WTC11 (cell line): ENCODE data around the gene SHANK1. TPM values are rescaled to one million over a fixed set of nuclear protein-coding genes. Genes with fewer than 3 reads are reported as not detected.

ENCODE experiments used
- ATAC-seq: fragments of 200-7000 bp; cut with Tn5 transposase; 2 replicates; pipeline ENCODE4 v1.10.0; 2021; ENCODE audit warnings: mild to moderate bottlenecking, moderate library complexity
- CTCF ChIA-PET: fragments of 300-600 bp; sonication (Branson Sonifier 250); formaldehyde crosslinking; loops from one replicate; lab custom pipeline; 2021; ENCODE audit warnings: antibody characterized with exemption; lab: Charles Lee
- POLR2A ChIA-PET: fragments of 350-600 bp; sonication (Branson Sonifier 250); formaldehyde crosslinking; loops from one replicate; lab custom pipeline; 2021; ENCODE audit warnings: antibody characterized with exemption; lab: Charles Lee
- DNase-seq: peaks from one replicate; pipeline ENCODE4 v3.0.0; 2021; ENCODE audit warnings: low spot score
- H3K27ac Mint-ChIP-seq: 2 replicates; pipeline ENCODE4 v1.8.0; 2021; ENCODE audit warnings: mixed read lengths
- H3K27me3 Mint-ChIP-seq: 2 replicates; pipeline ENCODE4 v1.8.0; 2021; ENCODE audit warnings: low read depth, mild to moderate bottlenecking, moderate library complexity, mixed read lengths
- H3K36me3 Mint-ChIP-seq: 2 replicates; pipeline ENCODE4 v1.8.0; 2021; ENCODE audit warnings: mixed read lengths
- H3K4me1 Mint-ChIP-seq: 2 replicates; pipeline ENCODE4 v1.8.0; 2022; ENCODE audit warnings: mixed read lengths
- H3K4me3 Mint-ChIP-seq: 2 replicates; pipeline ENCODE4 v1.8.0; 2021; ENCODE audit warnings: mild to moderate bottlenecking, moderate library complexity, mixed read lengths
- H3K9me3 Mint-ChIP-seq: 2 replicates; pipeline ENCODE4 v1.8.0; 2021; ENCODE audit warnings: mixed read lengths
- ARID4B ChIP-seq: sonication (generic); formaldehyde crosslinking; IDR thresholded peaks from 2 replicates; pipeline ENCODE4 v1.8.0; 2023; ENCODE audit warnings: missing genetic modification reagents, mild to moderate bottlenecking, borderline replicate concordance
- HMGXB4 ChIP-seq: sonication (generic); formaldehyde crosslinking; IDR thresholded peaks from 2 replicates; pipeline ENCODE4 v1.8.1; 2023; ENCODE audit warnings: mild to moderate bottlenecking, moderate library complexity, missing genetic modification reagents
- JAZF1 ChIP-seq: fragments of 250-450 bp; sonication (Bioruptor Pico); IDR thresholded peaks from 2 replicates; pipeline ENCODE4 v1.9.0; 2021; ENCODE audit warnings: moderate library complexity, mild to moderate bottlenecking, inconsistent platforms
- KAT7 ChIP-seq: sonication (generic); formaldehyde crosslinking; IDR thresholded peaks from 2 replicates; pipeline ENCODE4 v1.8.1; 2023; ENCODE audit warnings: missing genetic modification reagents, mild to moderate bottlenecking, borderline replicate concordance
- MAX ChIP-seq: sonication (generic); formaldehyde crosslinking; IDR thresholded peaks from 2 replicates; pipeline ENCODE4 v1.8.0; 2022; ENCODE audit warnings: mild to moderate bottlenecking, missing genetic modification reagents
- MLX ChIP-seq: sonication (generic); formaldehyde crosslinking; IDR thresholded peaks from 2 replicates; pipeline ENCODE4 v1.8.1; 2023; ENCODE audit warnings: mild to moderate bottlenecking, missing genetic modification reagents, moderate library complexity
- NR1H2 ChIP-seq: sonication (generic); formaldehyde crosslinking; IDR thresholded peaks from 2 replicates; pipeline ENCODE4 v1.9.0; 2021; ENCODE audit warnings: mild to moderate bottlenecking, moderate library complexity, missing genetic modification reagents
- RORB ChIP-seq: fragments of 250-450 bp; sonication (Bioruptor Pico); IDR thresholded peaks from 2 replicates; pipeline ENCODE4 v1.9.0; 2021; ENCODE audit warnings: mild to moderate bottlenecking
- STAT6 ChIP-seq: sonication (generic); formaldehyde crosslinking; conservative IDR thresholded peaks from 2 replicates; pipeline ENCODE4 v1.8.1; 2023; ENCODE audit warnings: mild to moderate bottlenecking, low read depth, missing genetic modification reagents, moderate library complexity
- TCF7 ChIP-seq: sonication (generic); formaldehyde crosslinking; IDR thresholded peaks from 2 replicates; pipeline ENCODE4 v1.8.0; 2022; ENCODE audit warnings: mild to moderate bottlenecking, low read depth, missing genetic modification reagents, moderate library complexity
- ZNF263 ChIP-seq: sonication (generic); formaldehyde crosslinking; IDR thresholded peaks from 2 replicates; pipeline ENCODE4 v1.8.1; 2022; ENCODE audit warnings: low read depth, mild to moderate bottlenecking, moderate library complexity, missing genetic modification reagents
- ZNF416 ChIP-seq: fragments of 250-450 bp; sonication (Bioruptor Pico); IDR thresholded peaks from 2 replicates; pipeline ENCODE4 v1.9.0; 2021; ENCODE audit warnings: mild to moderate bottlenecking, inconsistent platforms
- ZNF512 ChIP-seq: sonication (generic); formaldehyde crosslinking; IDR thresholded peaks from 2 replicates; pipeline ENCODE4 v1.8.1; 2022; ENCODE audit warnings: missing genetic modification reagents, borderline replicate concordance
- ZSCAN18 ChIP-seq: fragments of 250-450 bp; sonication (Bioruptor Pico); IDR thresholded peaks from 2 replicates; pipeline ENCODE4 v2.1.2; 2022; ENCODE audit warnings: mild to moderate bottlenecking, moderate library complexity
- total RNA-seq: library from RNA; stranded (reverse); gene quantifications from 3 replicates; pipeline ENCODE4 v1.2.3, GENCODE V29; 2021

SHANK1 gene
- total RNA-seq, 1 experiment from 2014 or later, result 8.7 TPM

GRCh38 chr19:50652722-50653121 lies 66.9 kb downstream of the SHANK1 start:
- DNase-seq (no peak), ATAC-seq (no peak)
- H3K9me3 Mint-ChIP-seq, result peaks cover 9% of the 10 kb centered on the region
- H3K4me3 Mint-ChIP-seq, result no peak overlapping the region
- CTCF ChIA-PET, result interaction anchor here (1.1 kb wide), 1 partner anchor 45 kb away, joined by 5 read pairs; no protein-coding TSS in a partner anchor
- TF ChIP-seq ZNF416, result no peak
- no peak for TF ChIP-seq TCF7 (CRISPR knock-in tag)
- TF ChIP-seq MAX (CRISPR knock-in tag), result no peak
- TF ChIP-seq ZSCAN18 (CRISPR knock-in tag), result no peak
- TF ChIP-seq ZNF263, result no peak
- TF ChIP-seq RORB (CRISPR knock-in tag), result no peak
- no peak for TF ChIP-seq STAT6 (CRISPR knock-in tag)
- no peak for TF ChIP-seq NR1H2 (CRISPR knock-in tag)
- TF ChIP-seq MLX (CRISPR knock-in tag), result no peak
- TF ChIP-seq ARID4B, result no peak
- TF ChIP-seq ZNF512 (CRISPR knock-in tag), result no peak
- TF ChIP-seq JAZF1 (CRISPR knock-in tag), result no peak
- no peak for TF ChIP-seq KAT7 (CRISPR knock-in tag)
- TF ChIP-seq HMGXB4 (CRISPR knock-in tag), result no peak
- H3K27me3 Mint-ChIP-seq, result peaks cover 54% of the 10 kb centered on the region
- H3K4me1 Mint-ChIP-seq, result peaks cover 28% of the 10 kb centered on the region
- H3K36me3 Mint-ChIP-seq, result no peaks in the 10 kb centered on the region
- H3K27ac Mint-ChIP-seq, result no peak overlapping the region
- POLR2A ChIA-PET, result no interaction called here
